22Rv1 (cell line): ENCODE measurements around the gene SNX17.
"Not testable (repeated sequence)": the region's sequence is repeated elsewhere in the genome, so short reads cannot be mapped to it uniquely, and the experiment has no call there.

ENCODE experiments used
- H3K27ac ChIP-seq: fragments of 450-650 bp; 2 replicates; pipeline ENCODE4 v1.5.1; 2017
- ZFX ChIP-seq: fragments of 450-650 bp; IDR thresholded peaks from 2 replicates; pipeline ENCODE4 v1.6.1; 2017; ENCODE audit warnings: antibody characterized with exemption, borderline replicate concordance
- TF ChIP-seq, protein P1 (sequence below): fragments of 450-650 bp; IDR thresholded peaks from 2 replicates; pipeline ENCODE4 v1.5.1; 2017; ENCODE audit warnings: mild to moderate bottlenecking

The SNX17 gene

DNA sequence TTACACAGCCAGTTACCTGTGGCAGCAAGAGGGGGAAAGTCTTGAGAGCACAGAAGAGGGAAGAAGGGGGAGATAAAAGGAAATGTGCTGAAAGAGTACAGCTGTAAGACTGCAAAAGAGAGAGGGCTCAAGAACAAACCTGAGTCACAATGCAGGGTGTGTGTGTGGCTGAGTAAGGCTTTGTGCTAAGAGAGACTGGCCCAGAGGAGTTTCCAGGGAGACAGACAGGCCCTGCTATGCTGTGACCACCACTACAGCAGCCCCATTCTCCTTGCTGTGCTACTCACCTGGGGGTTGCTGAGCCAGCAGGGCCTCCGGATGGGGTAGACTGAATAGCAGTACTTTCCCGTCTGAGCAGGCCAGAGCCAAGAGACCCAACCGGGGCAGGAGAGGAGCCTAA, 35.1 kb upstream of the SNX17 start:
- TF ChIP-seq, protein P1, sequence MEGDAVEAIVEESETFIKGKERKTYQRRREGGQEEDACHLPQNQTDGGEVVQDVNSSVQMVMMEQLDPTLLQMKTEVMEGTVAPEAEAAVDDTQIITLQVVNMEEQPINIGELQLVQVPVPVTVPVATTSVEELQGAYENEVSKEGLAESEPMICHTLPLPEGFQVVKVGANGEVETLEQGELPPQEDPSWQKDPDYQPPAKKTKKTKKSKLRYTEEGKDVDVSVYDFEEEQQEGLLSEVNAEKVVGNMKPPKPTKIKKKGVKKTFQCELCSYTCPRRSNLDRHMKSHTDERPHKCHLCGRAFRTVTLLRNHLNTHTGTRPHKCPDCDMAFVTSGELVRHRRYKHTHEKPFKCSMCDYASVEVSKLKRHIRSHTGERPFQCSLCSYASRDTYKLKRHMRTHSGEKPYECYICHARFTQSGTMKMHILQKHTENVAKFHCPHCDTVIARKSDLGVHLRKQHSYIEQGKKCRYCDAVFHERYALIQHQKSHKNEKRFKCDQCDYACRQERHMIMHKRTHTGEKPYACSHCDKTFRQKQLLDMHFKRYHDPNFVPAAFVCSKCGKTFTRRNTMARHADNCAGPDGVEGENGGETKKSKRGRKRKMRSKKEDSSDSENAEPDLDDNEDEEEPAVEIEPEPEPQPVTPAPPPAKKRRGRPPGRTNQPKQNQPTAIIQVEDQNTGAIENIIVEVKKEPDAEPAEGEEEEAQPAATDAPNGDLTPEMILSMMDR = no peak
- no peak for TF ChIP-seq ZFX
- H3K27ac ChIP-seq = no peak overlapping the region

DNA sequence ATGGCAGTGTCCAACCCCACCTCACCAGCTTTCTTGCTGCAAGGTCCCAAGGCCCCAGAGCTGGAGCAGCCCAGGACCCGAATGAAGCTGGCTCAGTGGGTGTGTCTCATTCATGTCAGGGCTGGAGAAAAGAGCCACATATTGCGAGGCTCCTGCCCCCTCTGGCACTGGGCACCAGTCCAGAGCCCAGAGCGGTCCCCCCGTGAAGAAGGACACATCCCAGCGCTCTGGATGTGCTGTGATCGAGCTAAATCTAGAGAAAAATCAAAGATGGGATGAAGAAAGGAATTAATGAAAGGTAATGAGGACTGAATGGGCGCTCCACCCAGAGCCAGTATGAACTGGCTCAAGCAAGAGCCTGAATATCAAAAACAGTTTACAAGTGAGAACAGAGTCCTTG, 34.2 kb upstream of the SNX17 start:
- TF ChIP-seq, protein P1 = no peak
- TF ChIP-seq ZFX = no peak
- H3K27ac ChIP-seq = no peak overlapping the region

DNA sequence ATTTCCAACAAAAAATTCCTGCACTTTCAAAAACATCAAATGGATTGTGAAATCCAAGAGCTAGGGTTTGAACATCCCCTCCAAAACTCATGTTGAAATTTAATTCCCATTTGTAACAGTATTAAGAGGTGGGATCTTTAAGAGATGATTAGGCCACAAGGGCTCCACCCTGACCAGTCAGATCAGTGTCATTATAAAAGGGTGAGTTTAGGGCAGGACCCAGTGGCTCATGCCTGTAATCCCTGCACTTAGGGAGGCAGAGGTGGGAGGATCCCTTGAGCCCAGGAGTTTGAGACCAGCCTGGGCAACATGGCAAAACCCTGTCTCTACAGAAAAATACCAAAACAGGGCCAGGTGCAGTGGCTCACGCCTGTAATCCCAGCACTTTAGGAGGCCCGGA, 22.8 kb upstream of the SNX17 start:
- no peak for TF ChIP-seq ZFX
- TF ChIP-seq, protein P1 = no peak
- no peak overlapping the region for H3K27ac ChIP-seq

DNA sequence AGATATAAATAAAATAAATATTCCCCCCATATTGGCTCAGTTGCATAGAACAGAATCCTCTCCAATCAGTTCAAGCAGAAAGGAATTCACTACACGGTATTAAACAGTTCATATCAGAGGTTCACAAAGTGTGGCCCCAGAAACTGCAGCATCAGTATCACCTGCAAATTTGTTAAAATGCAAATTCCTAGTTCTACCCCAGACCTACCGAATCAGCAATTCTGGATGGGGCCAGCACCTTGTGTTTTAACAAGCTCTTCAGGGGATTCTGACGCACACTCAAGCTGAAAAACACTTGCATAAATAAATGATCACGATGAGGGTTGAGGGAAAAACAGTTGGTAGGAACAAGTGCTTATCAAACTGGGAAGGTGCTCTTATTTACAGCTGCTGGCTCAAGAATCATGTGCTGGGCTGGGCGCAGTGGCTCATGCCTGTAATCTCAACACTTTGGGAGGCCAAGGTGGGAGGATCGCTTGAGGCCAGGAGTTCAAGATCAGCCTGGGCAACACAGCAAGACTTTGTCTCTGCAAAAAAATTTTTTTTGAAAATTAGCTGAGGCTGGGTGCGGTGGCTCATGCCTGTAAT, 20.2 kb upstream of the SNX17 start:
- TF ChIP-seq ZFX = no peak
- TF ChIP-seq, protein P1 = no peak
- H3K27ac ChIP-seq = no peak overlapping the region

DNA sequence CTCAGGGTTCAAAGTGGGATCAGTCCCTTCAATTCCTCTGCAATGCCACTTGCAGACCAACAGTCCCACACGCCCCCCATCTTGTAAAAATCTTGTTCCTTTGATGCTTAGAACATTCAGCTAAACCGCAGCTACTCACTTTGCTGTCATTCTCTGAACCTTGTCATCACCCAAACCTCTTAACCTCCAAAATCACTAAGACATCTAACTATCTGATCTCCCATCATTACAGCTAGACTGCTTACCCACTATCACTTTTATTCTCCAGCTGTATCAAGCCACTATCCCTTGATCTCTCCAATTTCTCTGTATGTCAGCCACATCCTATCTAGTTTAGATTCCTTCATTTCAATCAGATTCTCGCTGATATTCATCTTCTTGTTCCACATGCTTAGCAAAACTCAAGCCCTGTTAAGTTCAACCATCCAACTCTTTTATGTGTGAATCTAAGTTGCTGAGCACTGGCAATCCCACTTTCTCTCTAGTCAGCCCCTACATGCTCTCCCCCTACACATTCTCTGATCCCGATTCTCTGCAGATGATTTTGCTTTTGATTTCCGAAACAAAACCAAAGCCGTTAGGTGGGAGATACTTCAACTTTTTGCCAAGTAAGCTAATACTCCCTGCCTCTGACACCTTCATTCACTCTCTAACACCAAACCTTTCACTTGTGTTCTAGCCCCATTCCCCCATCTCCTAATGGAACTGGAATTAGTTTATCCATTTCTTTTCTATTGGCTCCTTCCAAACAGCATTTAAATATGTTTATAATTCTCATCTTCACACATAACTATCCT, 18.4 kb upstream of the SNX17 start:
- TF ChIP-seq, protein P1 = no peak
- no peak for TF ChIP-seq ZFX
- H3K27ac ChIP-seq = no peak overlapping the region

DNA sequence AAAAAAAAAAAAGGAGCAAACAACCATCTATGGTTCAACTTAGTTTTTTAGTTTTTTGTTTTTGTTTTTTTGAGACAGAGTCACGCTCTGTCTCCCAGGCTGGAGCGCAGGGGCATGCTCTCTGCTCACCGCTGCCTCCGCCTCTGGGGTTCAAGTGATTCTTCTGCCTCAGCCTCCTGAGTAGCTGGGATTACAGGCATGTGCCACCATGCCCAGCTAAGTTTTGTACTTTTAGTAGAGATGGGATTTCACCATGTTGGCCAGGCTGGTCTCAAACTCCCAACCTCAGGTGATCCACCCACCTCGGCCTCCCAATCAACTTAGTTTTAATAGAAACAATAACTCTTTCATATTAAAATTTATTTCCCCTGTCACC, 17.0 kb upstream of the SNX17 start:
- H3K27ac ChIP-seq = not testable (repeated sequence)

DNA sequence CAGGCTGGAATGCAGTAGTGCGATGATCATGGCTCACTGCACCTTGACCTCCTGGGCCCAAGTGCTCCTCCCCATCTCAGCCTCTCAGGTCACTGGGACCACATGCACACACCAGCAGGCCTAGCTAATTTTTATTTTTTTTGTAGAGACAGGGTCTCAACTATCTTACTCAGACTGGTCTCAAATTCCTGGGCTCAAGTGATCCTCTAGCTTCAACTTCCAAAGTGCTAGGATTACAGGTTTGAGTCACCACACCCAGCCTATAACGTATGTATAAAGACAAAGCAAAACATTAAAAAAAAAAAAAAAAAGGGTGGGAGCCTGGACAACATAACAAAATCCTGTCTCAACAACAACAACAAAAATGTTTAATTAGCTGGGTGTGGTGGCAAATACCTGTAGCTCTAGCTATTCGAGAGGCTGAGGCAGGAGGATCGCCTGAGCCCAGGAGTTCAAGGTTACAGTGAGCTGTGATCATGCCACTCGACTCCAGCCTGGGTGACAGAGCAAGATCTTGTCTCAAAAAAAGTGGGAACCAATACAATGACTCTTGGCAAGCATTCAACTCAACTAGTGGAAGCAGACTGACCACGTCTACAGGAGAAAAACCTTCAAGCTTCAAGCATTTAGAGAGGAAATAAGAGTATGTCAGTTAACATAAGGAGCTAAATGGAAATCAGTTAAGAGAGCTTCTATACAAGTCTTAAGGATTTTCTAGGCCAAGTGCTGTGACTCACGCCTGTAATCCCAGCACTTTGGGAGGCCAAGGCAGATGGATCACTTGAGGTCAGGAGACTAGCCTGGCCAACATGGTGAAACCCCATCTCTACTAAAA, 16.4 kb upstream of the SNX17 start:
- H3K27ac ChIP-seq = no peak overlapping the region
- TF ChIP-seq ZFX = no peak
- TF ChIP-seq, protein P1 = no peak
